HG02623 (cell line): Measurements from ENCODE around the gene IZUMO2.

Experiments
- ATAC-seq: cut with Tn5 transposase; IDR thresholded peaks from one replicate; pipeline ENCODE4 v1.9.1; 2021; ENCODE audit warnings: moderate library complexity; ENCODE audit not compliant: unreplicated experiment

Gene IZUMO2

DNA sequence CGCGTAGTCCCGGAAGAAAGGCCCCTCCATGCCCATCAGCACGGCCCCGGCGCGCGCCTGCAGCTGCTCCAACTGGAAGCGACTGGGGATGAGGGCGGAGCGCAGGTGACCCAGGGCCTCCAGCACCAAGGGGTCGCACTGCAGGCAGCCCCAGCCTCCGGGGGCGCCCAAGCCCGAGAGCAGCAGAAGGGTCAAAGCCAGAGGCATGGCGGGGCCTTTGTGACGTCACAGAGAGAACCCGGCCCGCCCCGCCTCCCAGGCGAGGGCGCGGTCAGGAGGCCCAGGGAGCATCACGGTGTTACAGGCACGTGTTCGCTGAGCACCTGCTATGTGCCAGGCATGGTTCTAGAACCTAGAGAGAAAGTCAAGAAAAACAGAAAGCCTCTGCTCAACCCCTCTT is at the start of gene IZUMO2:
Gene IZUMO2, minus strand, starts transcription at position 294 of the 400 bp plus-strand sequence. Its CDS starts 87 bp downstream, at position 207.
- ATAC-seq, result no peak

- ATAC-seq, result no peak
These were observed 47.3 kb upstream of the IZUMO2 start for GRCh38 chr19:50210425-50210824.

GRCh38 chr19:50209131-50209530 is 46.0 kb upstream of the IZUMO2 start:
- no peak for ATAC-seq

DNA sequence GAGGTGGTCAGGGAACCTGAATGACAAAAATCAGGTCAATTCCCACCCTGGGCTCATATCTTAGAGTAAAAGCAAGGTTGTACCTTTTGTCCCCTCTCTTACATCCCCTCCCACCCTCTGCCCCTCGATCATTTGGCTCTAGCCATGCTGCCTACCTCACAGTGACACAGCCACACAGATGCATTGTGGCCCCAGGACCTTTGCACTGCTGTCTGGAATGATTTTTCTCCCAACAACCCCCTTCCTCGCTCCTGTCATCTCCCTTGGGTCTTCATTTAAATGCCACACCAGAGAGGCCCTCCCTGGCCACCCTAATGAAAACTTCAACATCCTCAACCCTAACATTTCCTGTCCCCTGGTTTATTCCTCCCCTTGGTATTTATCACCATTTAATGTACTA is 44.6 kb upstream of the IZUMO2 start:
- no peak for ATAC-seq

GRCh38 chr19:50206191-50206590 is 43.1 kb upstream of the IZUMO2 start:
- ATAC-seq, result no peak

DNA sequence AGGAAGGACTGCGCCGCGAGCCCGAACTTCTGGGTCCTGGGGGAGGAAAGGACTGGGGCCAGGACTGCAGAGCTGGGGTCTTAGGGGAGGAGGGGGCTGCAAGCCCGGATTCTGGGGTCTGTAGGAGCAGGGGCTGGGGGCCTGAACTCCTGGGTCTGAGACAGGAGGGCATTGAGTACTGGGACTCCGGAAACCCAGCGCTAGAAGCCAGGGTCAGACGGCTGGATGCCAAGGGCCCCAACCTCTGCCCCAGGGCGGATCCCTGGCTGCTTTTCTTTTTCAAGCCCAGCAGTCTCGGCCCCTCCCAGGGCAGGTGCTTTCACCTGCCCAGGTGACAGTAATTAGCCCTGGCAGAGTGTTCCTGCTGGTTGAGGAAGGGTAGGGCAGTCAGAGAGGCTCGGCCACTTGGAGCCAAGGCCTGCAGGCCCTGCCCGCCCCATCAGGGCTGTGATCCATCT is 42.6 kb upstream of the IZUMO2 start:
- ATAC-seq, result no peak

DNA sequence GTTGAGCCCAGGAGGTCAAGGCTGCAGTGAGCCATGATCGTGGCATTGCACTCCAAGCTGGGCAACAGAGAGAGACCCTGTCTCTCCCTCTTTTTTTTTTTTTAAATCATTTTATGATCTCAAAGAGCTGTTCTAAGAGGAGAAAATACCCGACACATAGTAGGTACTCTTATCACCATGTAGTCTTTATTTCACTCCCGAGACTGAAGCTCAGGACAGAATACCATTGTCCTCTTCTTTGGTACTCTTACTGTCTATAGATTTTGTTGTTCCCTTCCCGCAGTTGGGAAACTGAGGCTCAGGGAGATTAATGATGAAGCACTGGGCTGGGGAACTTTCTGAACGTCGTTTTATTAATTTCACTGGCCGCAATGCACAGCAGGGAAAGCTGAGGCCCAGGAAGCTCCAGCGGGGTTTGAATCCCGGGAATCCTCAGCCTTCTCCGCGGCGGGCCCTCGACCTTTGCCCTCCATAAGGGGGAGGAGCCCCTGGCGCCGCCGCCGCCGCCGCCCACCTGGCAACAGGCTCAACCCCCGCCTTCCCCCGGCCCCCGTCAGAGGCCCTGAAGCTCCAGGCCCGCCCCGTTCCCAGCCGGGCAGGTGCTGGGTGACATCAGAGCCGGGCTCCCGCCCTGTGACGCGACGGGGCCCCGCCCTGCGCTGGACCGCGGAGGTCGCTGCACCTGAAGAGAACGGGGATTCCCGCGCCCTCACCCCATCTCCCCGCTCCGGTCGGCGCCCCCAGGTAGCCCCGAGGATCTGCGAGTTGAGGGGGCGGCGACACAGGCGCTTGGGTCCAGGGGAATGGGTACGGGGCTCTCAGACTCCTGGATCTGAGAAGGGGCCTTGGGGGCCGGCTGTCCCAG is 42.0 kb upstream of the IZUMO2 start:
- ATAC-seq, result no peak

GRCh38 chr19:50204081-50204428 is 41.0 kb upstream of the IZUMO2 start:
- no peak for ATAC-seq

DNA sequence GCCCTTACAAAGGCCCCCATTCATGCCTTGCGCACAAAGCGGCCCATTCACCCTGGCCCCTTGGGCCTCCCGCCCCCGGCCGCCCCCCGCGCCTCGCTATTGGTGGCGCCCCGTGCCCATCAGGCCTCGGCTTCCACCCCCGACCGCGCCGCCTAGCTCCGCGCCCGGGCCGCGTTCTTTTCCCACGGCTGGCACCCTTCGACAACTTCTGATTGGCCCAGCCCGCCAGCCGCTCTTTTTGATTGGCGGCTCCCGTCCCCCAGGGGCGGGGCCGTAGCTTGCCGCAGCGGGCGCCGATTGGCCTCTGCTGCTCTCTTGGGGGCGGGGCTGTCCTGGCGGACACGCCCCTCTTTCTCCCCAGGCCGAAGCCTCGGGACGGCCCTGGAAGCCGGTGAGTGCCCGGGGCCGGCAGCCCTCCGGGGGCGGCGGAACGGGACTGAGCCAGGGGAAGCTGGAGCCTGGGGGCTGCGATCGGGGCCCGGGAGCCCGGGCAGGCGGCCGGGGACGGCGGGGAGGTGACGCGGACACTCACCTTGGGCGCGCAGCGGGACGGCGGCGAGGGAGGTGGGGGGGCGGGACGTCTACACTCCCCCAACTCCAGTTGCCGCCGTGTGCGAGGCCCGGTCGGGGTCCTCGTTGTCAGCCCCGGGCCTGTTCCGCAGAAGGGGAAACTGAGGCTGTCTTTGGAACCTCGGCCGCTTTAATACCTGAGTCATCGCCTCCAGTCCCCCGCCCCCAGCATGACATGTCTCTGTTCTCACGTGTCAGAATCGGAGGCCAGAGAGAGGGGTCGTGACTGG is 40.4 kb upstream of the IZUMO2 start, which contains the start of gene MYH14:
Gene MYH14, plus strand, starts transcription at position 342 of the 800 bp plus-strand sequence. CDS start 6,744 bp downstream, outside the sequence.
- ATAC-seq, result no peak

DNA sequence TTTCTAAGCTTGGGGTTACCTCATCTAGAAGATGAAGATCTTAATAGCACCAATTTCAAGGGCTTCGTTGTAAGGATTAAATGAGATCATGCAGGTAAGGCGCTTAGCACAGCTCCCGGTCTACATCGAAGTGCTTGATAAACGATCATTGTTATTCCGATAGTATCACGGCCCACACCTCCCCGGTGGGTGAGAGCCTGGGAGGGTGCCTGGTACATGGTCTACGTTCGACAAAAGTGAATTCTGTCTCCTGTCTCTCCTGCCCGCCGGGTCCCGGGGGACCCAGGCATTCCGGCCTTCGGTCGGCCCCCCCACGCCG is 39.8 kb upstream of the IZUMO2 start:
- no peak for ATAC-seq

DNA sequence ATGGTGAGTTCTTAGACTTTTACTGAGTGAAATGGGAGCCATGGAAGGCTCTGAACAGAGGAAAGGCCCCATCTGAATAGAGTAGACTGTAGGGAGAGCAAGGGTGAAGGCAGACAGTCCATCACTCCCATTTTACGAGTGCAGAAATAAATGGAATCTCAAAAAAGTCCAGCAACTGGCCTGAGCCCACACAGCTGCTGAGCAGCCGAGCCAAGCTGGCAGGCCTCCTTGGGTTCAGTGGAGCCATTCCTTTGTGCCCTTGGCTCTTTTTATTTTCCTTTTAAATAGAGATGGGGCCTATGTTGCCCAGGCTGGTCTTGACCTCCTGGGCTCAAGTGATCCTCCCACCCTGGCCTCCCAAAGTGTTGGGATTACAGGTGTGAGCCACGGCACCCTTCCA is 39.3 kb upstream of the IZUMO2 start:
- no peak for ATAC-seq

DNA sequence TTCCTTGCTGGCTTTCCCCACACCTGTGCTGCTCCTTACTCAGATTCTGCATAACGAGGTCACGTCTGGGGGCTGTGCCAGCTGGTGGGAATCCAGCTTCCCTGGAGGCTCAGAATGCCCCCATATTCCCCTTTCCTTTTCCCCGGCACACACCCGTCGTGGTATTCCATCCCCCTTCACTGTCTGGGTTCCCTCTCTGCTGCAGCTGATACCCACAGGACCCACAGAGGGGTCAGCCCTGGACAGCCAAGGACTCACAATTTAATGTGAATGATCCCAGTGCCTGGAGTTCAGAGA is 36.1 kb upstream of the IZUMO2 start:
- no peak for ATAC-seq

DNA sequence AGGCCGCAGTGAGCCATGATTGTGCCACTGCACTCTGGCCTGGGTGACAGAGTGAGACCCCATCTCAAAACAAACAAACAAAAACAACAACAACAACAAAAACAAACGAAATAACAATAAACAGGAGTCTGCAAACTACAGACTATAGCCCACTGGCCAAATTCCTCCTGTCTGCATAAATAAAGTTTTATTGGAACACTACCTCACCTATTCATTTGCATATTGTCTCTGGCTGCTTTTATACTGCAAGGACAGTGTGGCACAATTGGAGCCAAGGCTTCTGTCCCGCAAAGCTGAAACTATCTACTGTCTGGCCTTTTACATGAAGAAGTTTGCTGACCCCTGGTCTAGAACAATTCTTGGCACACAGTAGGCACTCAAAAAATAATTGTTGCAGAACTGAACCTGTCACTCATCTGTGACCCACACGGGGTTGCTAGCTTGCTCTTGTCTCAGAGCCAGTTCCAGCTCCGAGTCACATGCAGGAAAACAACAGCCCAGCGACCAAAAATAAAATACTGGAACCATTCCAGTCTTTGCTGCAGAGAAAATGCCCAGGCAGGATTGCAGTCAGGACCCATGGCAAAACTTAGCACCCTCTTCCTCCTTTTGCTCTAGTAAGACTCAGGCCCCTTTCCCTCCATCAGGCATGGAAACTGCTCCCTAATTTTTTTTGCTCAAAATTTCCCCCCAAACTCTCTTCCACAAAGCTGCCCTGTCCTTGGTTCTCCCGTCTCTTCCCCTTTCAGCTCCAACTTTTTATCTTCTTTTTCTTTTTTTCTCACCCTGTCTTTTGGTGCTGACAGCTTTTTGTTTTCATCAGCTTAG is 35.6 kb upstream of the IZUMO2 start:
- no peak for ATAC-seq

DNA sequence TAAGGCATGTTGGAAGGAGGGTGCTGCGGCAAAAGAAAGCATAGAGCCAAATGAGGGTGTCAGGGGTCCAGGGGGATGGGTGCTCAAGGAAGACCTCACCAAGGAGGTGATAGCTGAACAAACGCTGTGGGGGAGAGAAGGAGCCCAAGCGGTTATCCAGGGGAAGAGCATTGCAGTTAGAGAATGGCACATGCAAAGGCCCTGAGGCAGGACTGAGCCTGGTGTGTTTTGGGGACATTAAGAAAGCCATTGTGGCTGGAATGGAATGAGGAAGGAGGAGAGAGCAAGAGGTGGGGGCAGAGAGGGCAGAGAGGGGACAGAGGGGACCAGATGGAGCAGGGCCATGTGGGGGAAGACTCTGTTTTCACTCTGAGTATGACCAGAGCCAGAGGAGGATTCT is 34.3 kb upstream of the IZUMO2 start:
- no peak for ATAC-seq

DNA sequence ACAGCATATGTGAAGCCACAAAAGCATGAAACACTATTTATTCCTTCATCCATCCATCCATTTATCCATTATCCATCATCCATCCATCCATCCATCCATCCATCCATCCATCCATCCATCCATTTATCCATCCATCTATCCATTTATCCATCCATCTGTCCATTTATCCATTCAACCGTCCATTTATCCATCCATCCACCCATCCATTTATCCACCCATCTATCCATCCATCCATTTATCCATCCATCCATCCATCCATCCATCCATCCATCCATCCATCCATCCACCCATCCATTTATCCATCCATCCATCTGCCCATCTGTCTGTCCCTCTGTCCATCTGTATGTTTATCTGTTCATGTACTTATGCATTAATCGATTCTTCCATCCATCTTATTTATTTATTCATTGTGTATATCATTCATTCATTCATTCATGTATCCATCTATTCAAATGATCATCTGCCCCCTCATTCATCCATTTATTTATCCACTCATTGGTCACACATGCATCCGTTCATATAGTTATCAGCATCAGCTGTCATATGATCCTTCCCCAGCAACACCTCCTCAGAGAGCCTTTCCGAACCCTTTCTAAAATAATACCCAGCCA is 33.3 kb upstream of the IZUMO2 start:
- no peak for ATAC-seq

- no peak for ATAC-seq
These were observed 32.1 kb upstream of the IZUMO2 start for GRCh38 chr19:50195224-50195623.

- no peak for ATAC-seq
These were observed 29.6 kb upstream of the IZUMO2 start for GRCh38 chr19:50192463-50193211.

DNA sequence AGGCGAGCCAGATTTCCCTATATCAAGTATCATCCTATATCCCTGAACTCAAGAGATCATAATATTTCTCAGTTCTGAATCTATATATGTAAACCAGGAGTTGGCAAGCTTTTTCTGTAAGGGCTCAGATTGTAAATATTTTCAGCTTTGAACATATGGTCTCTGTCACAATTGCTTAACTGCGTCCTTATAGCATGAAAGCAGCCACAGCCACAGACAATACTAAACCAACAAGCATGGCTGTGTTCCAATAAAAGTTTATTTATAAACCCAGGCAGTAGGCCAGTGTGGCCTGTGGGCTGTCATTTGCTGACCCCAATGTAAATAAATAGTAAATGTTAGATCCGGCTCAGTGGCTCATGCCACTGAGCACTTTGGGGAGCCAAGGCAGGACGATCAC is 28.1 kb upstream of the IZUMO2 start:
- no peak for ATAC-seq

GRCh38 chr19:50190439-50190891 is 27.4 kb upstream of the IZUMO2 start:
- no peak for ATAC-seq

GRCh38 chr19:50189331-50189730 is 26.2 kb upstream of the IZUMO2 start:
- ATAC-seq, result no peak
